T-helper 1 cell treated with Interleukin-12 subunit alpha and Interleukin-12 subunit beta and Interleukin-4 antibody, amounts not matched to agents 30 μg/mL and 1 μg/mL, for 36 hours (primary cell): Measurements from ENCODE around the gene FOXP2.
"Not testable (repeated sequence)": the region's sequence is repeated elsewhere in the genome, so short reads cannot be mapped to it uniquely, and the experiment has no call there.

Experiments used
- H3K27ac Mint-ChIP-seq: one replicate; pipeline ENCODE4 v1.8.0; 2021; ENCODE audit warnings: mild to moderate bottlenecking, mixed read lengths
- H3K27me3 Mint-ChIP-seq: one replicate; pipeline ENCODE4 v1.8.0; 2021; ENCODE audit warnings: low read depth, mixed read lengths
- H3K36me3 Mint-ChIP-seq: one replicate; pipeline ENCODE4 v1.8.0; 2021; ENCODE audit warnings: low read depth, mixed read lengths
- H3K4me1 Mint-ChIP-seq: one replicate; pipeline ENCODE4 v1.8.0; 2021; ENCODE audit warnings: low read depth, mixed read lengths
- H3K4me3 Mint-ChIP-seq: one replicate; pipeline ENCODE4 v1.8.0; 2021; ENCODE audit warnings: mild to moderate bottlenecking, moderate library complexity, mixed read lengths
- H3K9me3 Mint-ChIP-seq: one replicate; pipeline ENCODE4 v1.8.0; 2021; ENCODE audit warnings: mixed read lengths

FOXP2 gene

GRCh38 chr7:114554781-114555537 lies 140.3 kb downstream of the FOXP2 start:
- Mint-ChIP-seq H3K36me3 (no peaks in the 10 kb centered on the region), H3K4me3 (no peak overlapping the region), H3K27ac (no peak overlapping the region), H3K4me1 (no peaks in the 10 kb centered on the region), H3K27me3 (no peaks in the 10 kb centered on the region), H3K9me3 (no peaks in the 10 kb centered on the region)

- no peaks in the 10 kb centered on the region for H3K4me1 Mint-ChIP-seq
- no peak overlapping the region for H3K27ac Mint-ChIP-seq
- no peaks in the 10 kb centered on the region for H3K9me3 Mint-ChIP-seq
These were observed 152.8 kb downstream of the FOXP2 start for GRCh38 chr7:114567416-114567815.

GRCh38 chr7:114569220-114569619 lies 154.6 kb downstream of the FOXP2 start:
- Mint-ChIP-seq H3K36me3 (no peaks in the 10 kb centered on the region), H3K27ac (no peak overlapping the region), H3K4me3 (no peak overlapping the region), H3K4me1 (no peaks in the 10 kb centered on the region), H3K9me3 (no peaks in the 10 kb centered on the region), H3K27me3 (no peaks in the 10 kb centered on the region)

More at GRCh38 chr7:114567416-114567815, 152.8 kb downstream of the FOXP2 start:
- no peak overlapping the region for H3K4me3 Mint-ChIP-seq
- H3K27me3 Mint-ChIP-seq = no peaks in the 10 kb centered on the region
- H3K36me3 Mint-ChIP-seq = no peaks in the 10 kb centered on the region

GRCh38 chr7:114574384-114574783 lies 159.8 kb downstream of the FOXP2 start:
- Mint-ChIP-seq H3K27ac (no peak overlapping the region), H3K4me3 (no peak overlapping the region), H3K9me3 (no peaks in the 10 kb centered on the region), H3K27me3 (no peaks in the 10 kb centered on the region), H3K4me1 (no peaks in the 10 kb centered on the region), H3K36me3 (no peaks in the 10 kb centered on the region)

- Mint-ChIP-seq H3K27me3 (no peaks in the 10 kb centered on the region), H3K4me3 (no peak overlapping the region), H3K4me1 (no peaks in the 10 kb centered on the region), H3K27ac (no peak overlapping the region), H3K36me3 (no peaks in the 10 kb centered on the region), H3K9me3 (no peaks in the 10 kb centered on the region)
These were observed 160.5 kb downstream of the FOXP2 start for GRCh38 chr7:114575098-114575497.

- not testable (repeated sequence) for H3K27ac Mint-ChIP-seq, H3K36me3 Mint-ChIP-seq, H3K27me3 Mint-ChIP-seq, H3K4me3 Mint-ChIP-seq, H3K9me3 Mint-ChIP-seq, H3K4me1 Mint-ChIP-seq
These were observed 166.3 kb downstream of the FOXP2 start for GRCh38 chr7:114580963-114581362.

GRCh38 chr7:114588506-114588905 lies 173.9 kb downstream of the FOXP2 start:
- Mint-ChIP-seq H3K36me3 (no peaks in the 10 kb centered on the region), H3K9me3 (no peaks in the 10 kb centered on the region), H3K27ac (no peak overlapping the region), H3K4me1 (no peaks in the 10 kb centered on the region), H3K4me3 (no peak overlapping the region), H3K27me3 (no peaks in the 10 kb centered on the region)

- H3K27me3 Mint-ChIP-seq = no peaks in the 10 kb centered on the region
- no peaks in the 10 kb centered on the region for H3K9me3 Mint-ChIP-seq
- H3K4me1 Mint-ChIP-seq = no peaks in the 10 kb centered on the region
- no peaks in the 10 kb centered on the region for H3K36me3 Mint-ChIP-seq
- H3K27ac Mint-ChIP-seq = no peak overlapping the region
- H3K4me3 Mint-ChIP-seq = no peak overlapping the region
These were observed 174.8 kb downstream of the FOXP2 start for GRCh38 chr7:114589436-114589835.

- no peaks in the 10 kb centered on the region for H3K36me3 Mint-ChIP-seq
- H3K4me1 Mint-ChIP-seq = no peaks in the 10 kb centered on the region
- no peaks in the 10 kb centered on the region for H3K27me3 Mint-ChIP-seq
- no peaks in the 10 kb centered on the region for H3K9me3 Mint-ChIP-seq
- no peak overlapping the region for H3K27ac Mint-ChIP-seq
- no peak overlapping the region for H3K4me3 Mint-ChIP-seq
These were observed 175.7 kb downstream of the FOXP2 start for GRCh38 chr7:114590298-114590697.

GRCh38 chr7:114598946-114599345 lies 184.3 kb downstream of the FOXP2 start:
- Mint-ChIP-seq H3K27ac (no peak overlapping the region), H3K4me3 (no peak overlapping the region), H3K4me1 (no peaks in the 10 kb centered on the region), H3K27me3 (no peaks in the 10 kb centered on the region), H3K9me3 (no peaks in the 10 kb centered on the region), H3K36me3 (no peaks in the 10 kb centered on the region)

GRCh38 chr7:114606100-114606499 lies 191.5 kb downstream of the FOXP2 start:
- Mint-ChIP-seq H3K4me3 (no peak overlapping the region), H3K4me1 (no peaks in the 10 kb centered on the region), H3K36me3 (no peaks in the 10 kb centered on the region), H3K27ac (no peak overlapping the region), H3K9me3 (no peaks in the 10 kb centered on the region), H3K27me3 (no peaks in the 10 kb centered on the region)

- H3K4me3 Mint-ChIP-seq, H3K27me3 Mint-ChIP-seq, H3K27ac Mint-ChIP-seq, H3K9me3 Mint-ChIP-seq, H3K36me3 Mint-ChIP-seq, H3K4me1 Mint-ChIP-seq: not testable (repeated sequence)
These were observed 194.2 kb downstream of the FOXP2 start for GRCh38 chr7:114608822-114609221.

- no peaks in the 10 kb centered on the region for H3K9me3 Mint-ChIP-seq
These were observed 205.6 kb downstream of the FOXP2 start for GRCh38 chr7:114620208-114620607.

GRCh38 chr7:114622221-114622620 lies 207.6 kb downstream of the FOXP2 start:
- H3K27ac Mint-ChIP-seq = no peak overlapping the region
- no peaks in the 10 kb centered on the region for H3K9me3 Mint-ChIP-seq

More at GRCh38 chr7:114620208-114620607, 205.6 kb downstream of the FOXP2 start:
- H3K27ac Mint-ChIP-seq = no peak overlapping the region
- peaks cover 6% of the 10 kb centered on the region for H3K27me3 Mint-ChIP-seq
- H3K4me1 Mint-ChIP-seq = no peaks in the 10 kb centered on the region
- no peaks in the 10 kb centered on the region for H3K36me3 Mint-ChIP-seq
- H3K4me3 Mint-ChIP-seq = no peak overlapping the region

GRCh38 chr7:114623146-114623545 lies 208.5 kb downstream of the FOXP2 start:
- no peaks in the 10 kb centered on the region for H3K9me3 Mint-ChIP-seq
- no peak overlapping the region for H3K27ac Mint-ChIP-seq
- H3K4me3 Mint-ChIP-seq = no peak overlapping the region
- H3K36me3 Mint-ChIP-seq = no peaks in the 10 kb centered on the region
- no peaks in the 10 kb centered on the region for H3K4me1 Mint-ChIP-seq
- H3K27me3 Mint-ChIP-seq = peaks cover 6% of the 10 kb centered on the region

More at GRCh38 chr7:114622221-114622620, 207.6 kb downstream of the FOXP2 start:
- Mint-ChIP-seq H3K4me3 (no peak overlapping the region), H3K4me1 (no peaks in the 10 kb centered on the region), H3K27me3 (peaks cover 6% of the 10 kb centered on the region), H3K36me3 (no peaks in the 10 kb centered on the region)

- no peaks in the 10 kb centered on the region for H3K9me3 Mint-ChIP-seq
- no peak overlapping the region for H3K27ac Mint-ChIP-seq
- H3K4me1 Mint-ChIP-seq = no peaks in the 10 kb centered on the region
- no peak overlapping the region for H3K4me3 Mint-ChIP-seq
- H3K36me3 Mint-ChIP-seq = no peaks in the 10 kb centered on the region
- H3K27me3 Mint-ChIP-seq = no peaks in the 10 kb centered on the region
These were observed 212.6 kb downstream of the FOXP2 start for GRCh38 chr7:114627231-114627630.
